PC-9 (cell line): ENCODE data around the gene CCDC182. TPM values are rescaled to one million over a fixed set of nuclear protein-coding genes. Genes with fewer than 3 reads are reported as not detected.

Experiments
- BruUV-seq: library from RNA; stranded (reverse); fragments of 400-500 nt; replicated peaks from 2 replicates; lab custom pipeline; 2021; lab: Mats Ljungman, UMichigan
- CTCF ChIA-PET: fragments of 300-600 bp; sonication (Branson Sonifier 250); formaldehyde crosslinking; loops from one replicate; lab custom pipeline; 2022; ENCODE audit warnings: antibody characterized with exemption; lab: Charles Lee
- POLR2A ChIA-PET: fragments of 300-600 bp; sonication (Branson Sonifier 250); formaldehyde crosslinking; loops from one replicate; lab custom pipeline; 2022; ENCODE audit warnings: antibody characterized with exemption; ENCODE audit not compliant: unreplicated experiment; lab: Charles Lee
- DNase-seq, 2 experiments: peaks; one replicate each; pipeline versions ENCODE4 v3.0.0 to v3.0.0-alpha.2; 2015 to 2022; ENCODE audit warnings: mixed read lengths in 1 of 2
- H2AFZ ChIP-seq: fragments of 200-600 bp; sonication (generic); 2 replicates; pipeline ENCODE4 v1.8.1; 2017; ENCODE audit warnings: antibody characterized with exemption
- H3F3A ChIP-seq: fragments of 200-600 bp; sonication (generic); 2 replicates; pipeline ENCODE4 v1.8.1; 2017; ENCODE audit warnings: antibody characterized with exemption, mild to moderate bottlenecking, low read depth; ENCODE audit not compliant: insufficient read depth
- H3K27ac ChIP-seq: fragments of 200-600 bp; sonication (generic); 2 replicates; pipeline ENCODE4 v1.6.1; 2016; ENCODE audit warnings: mixed run types
- H3K27me3 ChIP-seq: fragments of 200-600 bp; sonication (generic); 2 replicates; pipeline ENCODE4 v1.6.1; 2016; ENCODE audit warnings: low read depth, mixed run types; ENCODE audit not compliant: insufficient read depth
- H3K36me3 ChIP-seq: fragments of 200-600 bp; sonication (generic); 2 replicates; pipeline ENCODE4 v1.6.1; 2016; ENCODE audit warnings: low read depth, mixed run types
- H3K4me1 ChIP-seq: fragments of 200-600 bp; sonication (generic); replicated peaks from 2 replicates; pipeline ENCODE4 v1.6.1; 2016; ENCODE audit warnings: mixed run types; ENCODE audit not compliant: insufficient read depth
- H3K4me2 ChIP-seq: fragments of 200-600 bp; sonication (generic); 2 replicates; pipeline ENCODE4 v1.6.1; 2017; ENCODE audit warnings: mixed run types
- H3K4me3 ChIP-seq: fragments of 200-600 bp; sonication (generic); 2 replicates; pipeline ENCODE4 v1.6.1; 2016; ENCODE audit warnings: mixed run types
- H3K79me2 ChIP-seq: fragments of 200-600 bp; sonication (generic); 2 replicates; pipeline ENCODE4 v1.6.1; 2017; ENCODE audit warnings: low read depth, mixed run types
- H3K9me2 ChIP-seq: fragments of 200-600 bp; sonication (generic); 2 replicates; pipeline ENCODE4 v1.8.1; 2017; ENCODE audit warnings: mild to moderate bottlenecking; ENCODE audit not compliant: insufficient read depth
- H3K9me3 ChIP-seq: fragments of 200-600 bp; sonication (generic); 2 replicates; pipeline ENCODE4 v1.8.1; 2016; ENCODE audit warnings: low read depth; ENCODE audit not compliant: insufficient read depth
- H4K20me1 ChIP-seq: fragments of 200-600 bp; sonication (generic); 2 replicates; pipeline ENCODE4 v1.8.1; 2017; ENCODE audit not compliant: insufficient read depth
- CTCF ChIP-seq: fragments of 200-600 bp; sonication (generic); conservative IDR thresholded peaks from 2 replicates; pipeline ENCODE4 v1.6.1; 2017; ENCODE audit warnings: mixed run types, antibody characterized with exemption, mild to moderate bottlenecking, moderate library complexity
- EZH2 ChIP-seq: fragments of 200-600 bp; sonication (generic); IDR thresholded peaks from 2 replicates; pipeline ENCODE4 v1.8.0; 2017; ENCODE audit warnings: antibody characterized with exemption, low read depth
- intact Hi-C: fragments of 100-400 bp; cut with micrococcal nuclease; formaldehyde crosslinking; loops from one replicate; pipeline ENCODE4 v1.10.0; 2022; ENCODE audit not compliant: unreplicated experiment
- total RNA-seq: library from RNA; stranded (reverse); gene quantifications from 2 replicates; pipeline ENCODE4 v1.2.3, GENCODE V29; 2021

The CCDC182 gene
- total RNA-seq, 1 experiment from 2014 or later = not detected

GRCh38 chr17:57735230-57735629 lies 9.9 kb downstream of the CCDC182 start:
- Histone ChIP-seq H4K20me1 (no peaks in the 10 kb centered on the region), H3K9me3 (no peaks in the 10 kb centered on the region), H2AFZ (no peak overlapping the region), H3K4me3 (no peak overlapping the region), H3K27me3 (peaks cover 78% of the 10 kb centered on the region), H3K9me2 (no peaks in the 10 kb centered on the region), H3K27ac (no peak overlapping the region), H3K36me3 (no peaks in the 10 kb centered on the region), H3K79me2 (no peaks in the 10 kb centered on the region), H3F3A (no peaks in the 10 kb centered on the region), H3K4me1 (no peaks in the 10 kb centered on the region), H3K4me2 (no peak overlapping the region)
- DNase-seq = no peak
- intact Hi-C loops = no loop called here
- TF ChIP-seq EZH2 (no peak), CTCF (no peak)
- no TSS peak for BruUV-seq
- ChIA-PET POLR2A (no interaction called here), CTCF (no interaction called here)

- Histone ChIP-seq H3K9me2 (no peaks in the 10 kb centered on the region), H3K79me2 (no peaks in the 10 kb centered on the region), H3K9me3 (no peaks in the 10 kb centered on the region), H3K36me3 (no peaks in the 10 kb centered on the region), H3K4me1 (no peaks in the 10 kb centered on the region), H4K20me1 (no peaks in the 10 kb centered on the region), H3K27ac (no peak overlapping the region), H3K4me3 (no peak overlapping the region), H2AFZ (no peak overlapping the region), H3K4me2 (no peak overlapping the region), H3F3A (no peaks in the 10 kb centered on the region), H3K27me3 (peaks cover 85% of the 10 kb centered on the region)
- POLR2A ChIA-PET = no interaction called here
- intact Hi-C loops = no loop called here
- no TSS peak for BruUV-seq
- CTCF ChIA-PET = interaction anchor here (0.6 kb wide), 1 partner anchor 355 kb away, joined by 3 read pairs; no protein-coding TSS in a partner anchor
- no peak for DNase-seq
- no peak for TF ChIP-seq CTCF
- TF ChIP-seq EZH2 = no peak
Measured at GRCh38 chr17:57733085-57733484, 12.0 kb downstream of the CCDC182 start.

GRCh38 chr17:57732062-57732461 lies 13.0 kb downstream of the CCDC182 start:
- H3K36me3 ChIP-seq = no peaks in the 10 kb centered on the region
- BruUV-seq = no TSS peak
- no peak overlapping the region for H3K4me2 ChIP-seq
- peaks cover 83% of the 10 kb centered on the region for H3K27me3 ChIP-seq
- no peaks in the 10 kb centered on the region for H3K9me3 ChIP-seq
- H4K20me1 ChIP-seq = no peaks in the 10 kb centered on the region
- no peak overlapping the region for H2AFZ ChIP-seq
- TF ChIP-seq EZH2 = no peak
- no peak for TF ChIP-seq CTCF
- DNase-seq = no peak
- intact Hi-C loops = no loop called here
- no peak overlapping the region for H3K4me3 ChIP-seq
- H3F3A ChIP-seq = no peaks in the 10 kb centered on the region
- no peaks in the 10 kb centered on the region for H3K9me2 ChIP-seq
- CTCF ChIA-PET = interaction anchor here (0.7 kb wide), 1 partner anchor 135 kb away, joined by 13 read pairs; no protein-coding TSS in a partner anchor
- no peak overlapping the region for H3K27ac ChIP-seq
- no peaks in the 10 kb centered on the region for H3K79me2 ChIP-seq
- no peaks in the 10 kb centered on the region for H3K4me1 ChIP-seq
- POLR2A ChIA-PET = no interaction called here
